NCI-H82 treated with DMSO at 0.1 percent for 48 hours (cell line): ENCODE results near the gene KRT36.

Experiments
- DNase-seq: peaks from one replicate; lab custom pipeline; 2025; ENCODE audit not compliant: unreplicated experiment; lab: John Stamatoyannopoulos, UW

Gene KRT36

DNA sequence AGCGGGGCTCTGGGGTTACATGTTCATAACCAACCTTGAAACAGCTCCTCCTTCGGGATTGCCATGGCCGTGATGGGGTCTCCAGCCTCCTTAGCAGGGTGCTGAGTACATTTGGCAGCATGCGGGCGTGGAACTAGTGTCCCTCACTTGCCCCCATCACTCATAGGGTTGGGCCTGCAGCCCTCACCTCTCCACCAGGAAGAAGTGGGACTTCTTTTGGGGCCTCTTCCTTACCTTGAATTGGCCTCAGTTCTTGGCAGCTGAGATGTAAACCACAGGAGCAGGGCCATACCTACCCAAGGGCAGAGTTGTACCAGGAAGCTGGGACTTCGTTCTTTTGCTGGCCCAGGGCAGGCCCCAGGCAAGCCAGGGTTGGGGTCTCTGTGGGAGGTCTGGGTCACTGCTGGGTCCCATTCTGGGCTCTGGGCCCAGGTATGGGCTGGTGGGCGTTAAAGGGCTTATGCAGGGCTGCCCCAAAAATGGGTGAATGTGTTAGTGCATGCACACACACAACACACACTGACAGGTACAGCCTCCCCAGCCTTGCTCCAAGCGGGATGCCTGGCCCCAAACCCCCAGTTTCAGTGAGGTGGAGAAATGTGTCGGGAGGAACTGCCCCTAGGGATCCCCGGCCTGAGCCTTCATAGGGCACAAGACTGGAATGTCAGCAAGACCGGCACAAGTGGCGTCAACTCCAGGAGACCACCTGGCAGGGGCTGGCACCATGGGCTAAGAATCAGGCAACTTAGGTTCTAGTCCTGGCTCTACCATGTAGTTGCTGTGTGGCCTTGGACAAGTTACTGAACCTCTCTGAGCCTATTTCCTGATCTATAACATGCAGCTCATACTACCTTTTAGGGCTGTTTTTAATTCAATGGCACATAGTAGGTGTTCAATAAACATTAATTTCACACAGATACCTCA lies 32.9 kb upstream of the KRT36 start:
- DNase-seq = no peak

DNA sequence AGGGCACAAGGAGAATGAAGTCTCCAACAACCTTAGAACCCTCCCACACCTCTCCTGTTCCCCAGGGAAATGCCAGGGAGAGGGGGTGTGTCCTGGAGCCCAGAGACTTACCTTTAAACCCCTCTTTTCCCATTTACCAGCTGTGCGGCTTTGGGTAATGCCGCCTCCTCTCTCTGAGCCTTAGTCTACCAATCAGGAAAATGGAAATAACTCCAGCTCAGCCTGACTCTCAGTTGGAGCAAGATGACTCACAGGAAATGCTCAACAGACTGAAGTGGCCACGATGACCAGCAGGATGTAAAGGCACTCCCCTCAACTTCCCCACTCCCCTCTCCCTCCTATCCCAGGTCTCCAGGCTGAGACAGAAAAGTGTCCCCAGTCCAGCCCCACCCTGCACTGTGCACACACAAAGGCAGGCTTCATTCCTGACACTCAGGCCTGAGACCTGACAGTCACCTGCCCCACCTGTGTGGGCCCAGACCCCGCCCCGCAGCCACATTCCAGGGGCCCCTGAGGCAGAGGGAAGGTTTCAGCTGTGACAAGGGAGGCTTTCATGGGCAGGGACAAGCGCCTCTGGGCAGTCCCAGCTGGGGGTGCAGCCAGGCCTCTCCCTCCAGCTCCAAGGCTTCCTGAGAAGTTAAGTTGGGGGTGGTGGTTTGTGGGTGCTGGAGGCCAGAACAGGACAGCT lies 32.0 kb upstream of the KRT36 start:
- no peak for DNase-seq

DNA sequence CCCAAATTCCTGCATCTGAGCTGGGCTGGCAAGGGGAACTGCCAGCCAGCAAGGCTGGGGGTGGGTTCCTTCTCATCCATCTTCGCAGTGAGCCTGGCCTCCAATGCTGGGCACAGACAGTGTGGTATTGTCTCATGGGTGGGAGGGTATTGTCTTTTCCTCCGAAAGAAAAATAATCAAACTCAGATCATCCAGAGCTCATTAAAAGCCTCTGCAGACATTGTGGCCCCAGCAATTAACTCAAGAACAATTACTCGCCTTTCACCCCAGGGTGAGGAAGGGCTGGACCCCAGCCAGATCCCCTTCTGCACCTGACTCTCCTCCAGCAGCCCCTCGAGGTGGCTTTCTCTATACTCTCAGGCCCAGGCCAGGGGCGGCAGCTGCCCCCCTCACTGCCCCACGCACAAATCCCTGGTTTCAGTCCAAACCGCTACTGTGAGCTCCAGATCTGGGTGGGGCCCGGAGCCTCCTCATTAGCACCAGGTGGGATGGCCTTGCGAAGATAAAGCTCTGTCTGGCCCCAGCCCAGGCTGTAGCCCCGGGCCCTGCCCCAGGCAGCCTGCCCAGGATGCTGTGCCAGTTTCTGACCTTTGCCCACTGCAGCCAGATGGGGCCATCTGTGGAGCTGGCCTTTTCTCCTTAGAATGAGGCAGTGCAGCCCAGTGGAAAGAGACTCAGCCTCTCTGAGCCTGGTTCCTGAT lies 31.3 kb upstream of the KRT36 start:
- DNase-seq = no peak

DNA sequence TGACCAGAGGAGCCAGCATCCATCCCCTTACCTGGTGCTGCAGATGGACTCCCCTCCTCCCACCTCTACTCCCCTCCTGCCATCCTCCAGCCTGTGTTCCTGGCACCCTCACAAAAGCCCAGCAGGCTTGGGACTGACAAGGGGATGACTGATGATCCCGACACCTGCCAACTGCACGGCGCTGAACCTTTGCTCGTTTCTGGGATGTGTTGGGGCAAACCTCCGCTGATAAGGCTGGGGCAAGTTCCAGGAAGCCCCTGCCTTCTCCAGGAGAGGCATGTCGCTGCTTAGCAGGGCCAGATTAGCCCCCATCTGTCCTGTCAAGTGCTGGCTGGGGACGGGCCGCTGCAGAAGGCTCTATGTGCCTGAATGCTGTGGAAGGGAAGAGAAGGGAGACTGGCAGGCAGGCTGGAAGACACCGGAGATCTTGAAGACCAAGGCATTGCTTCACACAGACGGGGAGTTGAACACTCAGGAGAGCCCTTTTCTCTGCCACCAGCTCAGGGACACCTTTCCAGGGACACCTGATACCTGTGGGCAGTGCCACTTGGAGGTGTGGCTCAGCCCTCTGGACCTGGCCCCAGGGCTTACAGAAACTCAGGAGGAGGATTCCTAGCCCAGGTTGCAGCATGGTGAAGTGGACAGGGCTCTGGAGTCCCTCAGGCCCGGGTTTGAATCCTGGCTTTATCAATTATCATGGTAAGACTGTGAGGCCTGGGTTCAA lies 30.0 kb upstream of the KRT36 start:
- no peak for DNase-seq

DNA sequence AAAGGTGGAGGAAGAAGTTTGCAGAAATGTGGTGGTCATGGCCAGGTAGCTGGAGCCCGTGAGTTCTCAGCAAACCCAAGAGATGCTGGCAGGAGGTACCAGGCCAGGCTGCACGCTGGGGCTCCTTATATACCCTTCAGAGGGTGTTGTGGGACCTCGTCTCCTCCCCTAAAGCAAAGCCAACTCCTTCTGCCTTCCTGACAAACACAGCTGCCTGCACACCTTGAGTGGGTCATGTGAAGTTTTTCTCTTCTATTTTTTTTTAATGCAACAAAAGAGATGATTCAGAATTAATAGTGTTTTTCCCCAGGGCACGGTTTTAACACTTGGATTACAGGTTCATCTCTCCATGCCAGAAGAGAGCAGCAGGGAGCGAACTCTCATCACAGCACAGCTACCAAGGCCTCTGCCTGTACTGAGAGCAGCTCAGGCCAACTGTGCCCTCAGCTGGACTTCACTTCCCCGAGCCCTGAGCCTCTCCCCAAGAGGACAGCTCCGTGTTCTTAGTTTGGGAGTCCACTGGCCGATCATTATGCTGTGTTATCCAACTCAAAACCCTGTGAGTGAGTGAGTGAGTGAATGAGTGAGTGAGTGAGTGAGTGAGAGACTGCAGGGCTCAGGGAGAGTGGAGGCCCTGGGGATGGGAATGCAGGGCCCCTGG lies 29.2 kb upstream of the KRT36 start, which contains the start of gene KRT15:
Gene KRT15 (minus strand): TSS at position 102 of the 661 bp plus-strand sequence. CDS start 63 bp downstream, at position 39.
- DNase-seq = no peak

DNA sequence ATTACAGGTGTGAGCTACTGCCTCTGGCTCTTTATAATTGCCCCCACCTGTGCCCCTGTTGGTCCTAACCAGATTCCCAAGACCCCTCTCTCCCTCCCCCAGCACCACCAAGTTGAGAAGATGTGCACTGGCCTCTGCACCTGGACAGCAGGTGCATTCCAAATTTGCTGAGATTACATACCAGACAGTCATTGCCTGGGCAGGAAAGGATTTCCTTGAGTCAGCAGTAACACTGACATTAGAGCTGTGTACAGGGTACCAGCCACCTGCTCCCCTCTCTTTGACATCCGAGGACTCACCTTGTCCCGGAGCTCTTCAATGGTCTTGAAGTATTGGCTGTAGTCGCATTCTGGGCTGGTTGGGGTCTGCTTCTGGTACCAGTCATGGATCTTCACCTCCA lies 28.3 kb upstream of the KRT36 start:
- no peak for DNase-seq

DNA sequence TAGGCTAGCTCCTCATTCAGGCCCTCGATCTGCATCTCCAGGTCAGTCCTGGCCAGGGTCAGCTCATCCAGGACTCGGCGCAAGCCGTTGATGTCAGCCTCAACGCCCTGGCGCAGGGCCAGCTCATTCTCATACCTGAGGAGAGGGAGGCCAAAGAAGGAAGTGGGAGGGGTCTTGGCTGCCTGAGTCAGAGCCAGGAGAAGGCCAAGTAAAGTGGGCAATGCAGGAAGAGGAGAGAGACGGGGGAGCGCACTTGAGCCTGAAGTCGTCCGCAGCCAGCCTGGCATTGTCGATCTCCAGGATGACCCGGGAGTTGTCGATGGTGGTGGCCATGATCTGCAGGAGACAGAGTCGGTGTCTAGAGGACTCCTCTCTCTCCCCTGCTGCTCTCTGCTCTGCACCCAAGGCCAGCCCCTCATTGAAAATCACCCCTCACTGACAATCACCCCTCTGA lies 27.1 kb upstream of the KRT36 start:
- DNase-seq = no peak

DNA sequence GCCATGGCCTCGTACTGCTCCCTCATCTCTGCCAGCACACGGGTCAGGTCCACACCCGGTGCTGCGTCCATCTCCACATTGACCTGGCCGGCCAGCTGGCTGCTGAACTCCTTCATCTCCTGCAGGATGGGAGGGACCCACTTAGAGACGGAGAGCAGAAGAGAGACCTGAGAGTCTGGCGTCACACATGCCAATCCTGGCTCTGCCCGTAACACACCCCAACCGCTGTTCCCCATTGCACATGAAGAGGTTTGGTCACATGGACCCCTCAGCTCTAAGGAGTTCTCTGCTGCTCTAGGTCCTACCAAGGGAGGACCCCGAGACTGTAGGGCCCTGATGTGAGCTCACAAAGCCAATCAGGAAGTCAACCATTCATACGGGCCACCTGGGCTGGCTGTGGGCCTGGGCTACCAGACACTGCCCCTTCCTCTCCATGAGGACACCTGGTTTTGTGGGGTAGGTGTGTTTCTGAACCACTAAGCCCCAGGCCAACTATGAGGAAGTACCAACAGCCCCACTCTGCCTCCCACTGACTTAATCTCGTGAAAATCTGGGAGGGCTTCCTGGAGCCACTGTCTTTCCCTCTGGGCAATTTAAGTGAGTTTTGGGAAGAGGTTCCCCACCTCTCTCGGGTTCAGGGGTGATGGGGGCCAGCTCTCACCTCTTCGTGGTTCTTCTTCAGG lies 26.6 kb upstream of the KRT36 start:
- no peak for DNase-seq

DNA sequence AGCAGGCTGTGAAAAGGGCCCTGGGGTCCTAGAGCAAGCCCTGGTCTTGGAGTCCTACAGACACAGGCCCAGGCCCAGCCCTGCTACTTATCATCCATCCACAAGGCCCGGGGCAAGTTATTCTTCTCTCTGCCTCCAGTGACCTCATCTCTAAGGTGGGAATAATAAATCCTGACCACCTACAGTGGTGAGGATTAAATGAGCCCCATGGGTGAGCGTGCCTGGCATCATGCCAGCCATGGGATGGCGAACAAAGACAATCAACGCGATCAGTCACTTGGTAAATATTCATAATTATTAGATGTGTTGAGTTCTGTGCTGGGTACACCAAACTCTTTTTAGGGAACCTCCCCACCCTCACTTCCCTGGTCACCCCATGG lies 23.4 kb upstream of the KRT36 start:
- no peak for DNase-seq

DNA sequence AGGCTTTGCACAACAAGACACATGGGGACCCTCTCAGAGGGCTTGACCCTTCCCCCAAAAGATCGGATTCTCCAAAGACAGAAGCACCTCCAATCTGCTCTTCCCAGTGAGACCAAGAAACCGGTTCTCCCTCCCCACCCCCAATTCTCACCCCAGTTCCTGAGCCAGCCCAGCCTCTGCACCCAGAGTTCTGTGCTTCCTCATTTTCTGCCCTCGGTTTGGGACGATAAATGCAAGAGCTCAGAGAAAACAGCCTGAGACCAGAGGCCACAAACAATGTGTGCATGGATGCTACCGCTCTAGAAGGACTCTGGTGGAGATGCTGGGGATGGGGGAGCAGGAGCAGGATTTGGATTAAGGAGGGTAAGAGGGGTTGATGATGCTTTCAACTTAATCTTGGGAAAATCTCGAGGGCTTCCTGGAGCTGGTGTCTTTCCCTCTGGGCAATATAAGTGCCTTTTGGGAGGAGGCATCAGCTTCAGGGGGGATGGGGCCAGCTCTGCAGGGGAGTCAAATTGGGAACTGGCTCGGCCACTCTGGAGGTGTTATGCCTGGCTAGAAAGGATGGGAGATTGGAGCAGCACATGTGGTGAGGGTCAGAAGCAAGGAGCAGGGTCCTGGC lies 22.9 kb upstream of the KRT36 start:
- DNase-seq = no peak

DNA sequence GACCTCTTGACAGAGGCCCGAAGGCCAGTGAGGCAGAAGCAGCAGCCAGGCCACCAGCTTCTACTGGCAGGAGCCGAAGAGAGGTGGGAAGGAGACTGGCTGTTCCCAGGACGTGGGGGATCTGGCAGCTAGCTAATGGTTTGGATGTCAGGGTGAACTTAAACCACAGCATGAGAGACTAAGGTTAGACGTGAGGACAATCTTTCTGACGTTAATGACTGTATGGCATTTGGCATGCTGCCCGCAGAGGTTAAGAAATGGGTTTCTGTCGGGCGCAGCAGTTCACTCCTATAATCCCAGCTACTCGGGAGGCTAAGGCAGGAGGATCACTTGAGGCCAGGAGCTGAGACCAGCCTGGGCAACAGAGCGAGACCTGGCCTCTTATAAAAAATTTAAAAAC lies 22.0 kb upstream of the KRT36 start:
- no peak for DNase-seq

DNA sequence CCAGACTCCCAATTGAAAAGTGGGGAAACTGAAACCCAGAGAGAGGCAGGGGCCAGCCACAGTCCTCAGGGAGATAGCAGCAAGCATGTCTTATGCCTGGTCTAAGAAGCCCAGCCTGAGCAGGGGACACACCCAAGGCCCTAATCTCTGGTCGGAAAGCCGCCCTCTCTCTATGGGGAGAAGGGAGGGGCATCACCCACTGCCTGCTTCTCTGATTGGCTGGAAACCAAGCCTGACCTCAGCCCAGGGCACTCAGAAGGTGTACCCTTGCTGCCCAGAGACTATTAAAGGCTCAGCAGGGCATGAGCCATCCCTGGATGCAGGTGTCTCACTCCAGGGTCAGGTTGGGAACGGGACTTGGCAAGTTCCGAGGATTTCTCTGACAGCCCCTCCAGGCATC lies 21.4 kb upstream of the KRT36 start:
- no peak for DNase-seq

DNA sequence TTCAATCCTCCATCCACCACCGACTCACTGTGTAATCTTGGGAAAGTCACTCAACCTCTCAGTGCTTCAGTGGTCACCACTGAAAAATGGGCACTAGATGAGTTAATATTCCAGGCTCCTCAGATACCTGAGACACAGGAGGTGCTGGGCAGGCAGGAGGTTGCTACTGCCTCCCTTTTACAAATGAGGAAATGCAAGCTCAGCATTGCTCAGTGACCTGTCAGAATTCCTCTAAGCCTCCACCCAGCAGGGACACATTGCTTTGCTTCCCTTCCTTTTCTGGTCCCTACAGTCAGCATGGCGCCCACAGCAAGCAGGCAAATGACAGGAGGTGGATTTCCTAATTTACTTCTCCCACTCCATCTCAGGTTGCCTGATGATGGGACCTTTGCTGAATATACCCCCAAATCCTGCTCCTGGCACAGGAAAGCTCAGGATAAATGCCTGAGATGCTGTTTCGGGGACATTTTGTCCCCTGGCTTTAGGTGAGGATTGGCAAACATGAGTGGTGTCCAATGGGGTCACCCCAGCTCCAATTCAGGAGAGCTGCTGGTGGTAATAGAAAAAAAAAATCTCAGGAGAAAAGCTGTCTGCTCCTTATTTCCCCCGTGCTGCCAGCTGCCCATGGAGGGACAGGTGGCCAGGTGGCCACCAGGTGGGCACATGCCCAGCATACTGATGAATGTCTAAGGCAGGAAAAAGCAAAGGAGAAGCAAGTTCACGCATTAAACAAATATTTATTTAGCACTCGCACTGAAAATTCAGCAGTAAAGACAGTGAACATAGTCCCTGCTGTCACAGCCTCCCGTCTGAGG lies 20.7 kb upstream of the KRT36 start:
- no peak for DNase-seq

DNA sequence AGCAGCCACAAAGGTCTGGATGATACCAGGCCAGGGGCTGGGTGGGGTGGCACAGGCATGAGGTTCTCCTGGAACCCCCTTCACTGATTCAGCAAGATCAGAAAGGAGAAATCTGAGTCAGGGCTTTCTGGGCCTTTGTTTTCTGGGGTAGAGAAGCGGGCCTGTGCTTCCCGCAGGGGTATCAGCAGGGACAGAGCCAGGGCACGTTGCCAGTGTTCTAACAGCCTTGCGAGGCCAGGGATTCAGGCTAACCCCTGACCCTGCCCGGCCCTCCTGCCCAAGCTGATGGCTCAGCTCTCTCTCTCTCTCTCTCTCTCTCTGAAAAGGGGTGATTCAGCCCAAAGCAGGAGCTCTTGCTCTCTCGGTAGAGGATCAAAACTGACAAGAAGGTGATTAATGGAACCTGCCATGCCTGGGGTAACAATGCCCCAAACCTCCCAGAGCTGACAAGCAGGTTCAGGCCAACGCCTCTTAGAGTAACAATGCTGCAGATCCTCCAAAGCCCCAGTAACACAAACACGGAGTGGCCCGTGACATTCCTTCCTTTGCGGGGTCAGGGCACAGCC lies 17.7 kb upstream of the KRT36 start:
- no peak for DNase-seq

DNA sequence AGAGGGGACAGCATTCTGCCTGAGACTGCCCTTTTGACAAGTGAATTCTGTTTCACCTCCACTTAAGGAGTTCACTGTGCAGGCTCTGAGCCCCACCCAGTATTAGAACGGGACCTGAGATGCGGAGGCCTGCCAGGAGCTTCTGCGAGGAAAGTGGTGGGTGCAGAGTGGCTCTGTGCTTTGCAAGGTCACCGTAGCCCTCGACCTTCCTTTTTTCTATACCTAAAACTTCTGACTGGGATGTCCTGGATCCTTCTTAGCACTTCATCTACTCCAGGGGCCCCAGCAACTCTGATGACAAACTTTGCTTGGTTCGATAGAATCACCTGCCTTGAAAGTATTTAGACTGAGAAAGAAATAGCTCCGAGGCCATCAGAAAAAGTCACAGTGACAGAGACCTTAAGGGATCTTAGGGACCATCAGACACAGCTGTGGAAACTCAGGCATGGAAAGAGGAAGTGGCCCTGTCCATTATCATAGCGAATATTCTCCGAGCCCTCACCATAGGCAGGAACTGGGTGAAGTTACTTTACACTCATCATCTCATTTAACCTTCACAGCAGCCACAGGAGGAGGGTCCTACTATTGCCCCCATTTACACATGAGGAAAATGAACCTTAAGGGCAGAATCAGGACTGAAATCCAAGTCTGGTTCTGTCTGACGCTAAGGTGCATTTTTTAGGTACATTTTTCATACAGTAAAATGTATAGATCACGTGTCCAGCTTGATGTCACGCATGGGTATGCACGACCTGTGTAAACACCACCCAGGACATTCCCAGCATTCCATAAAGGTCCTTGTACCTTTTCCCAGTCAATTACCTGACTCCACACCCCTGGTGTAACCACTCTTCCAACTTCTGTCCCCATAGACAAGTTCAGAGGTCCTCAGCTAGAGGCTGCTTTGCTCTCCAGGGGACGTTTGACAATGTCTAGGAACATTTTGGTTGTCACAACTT lies 16.4 kb upstream of the KRT36 start:
- no peak for DNase-seq

DNA sequence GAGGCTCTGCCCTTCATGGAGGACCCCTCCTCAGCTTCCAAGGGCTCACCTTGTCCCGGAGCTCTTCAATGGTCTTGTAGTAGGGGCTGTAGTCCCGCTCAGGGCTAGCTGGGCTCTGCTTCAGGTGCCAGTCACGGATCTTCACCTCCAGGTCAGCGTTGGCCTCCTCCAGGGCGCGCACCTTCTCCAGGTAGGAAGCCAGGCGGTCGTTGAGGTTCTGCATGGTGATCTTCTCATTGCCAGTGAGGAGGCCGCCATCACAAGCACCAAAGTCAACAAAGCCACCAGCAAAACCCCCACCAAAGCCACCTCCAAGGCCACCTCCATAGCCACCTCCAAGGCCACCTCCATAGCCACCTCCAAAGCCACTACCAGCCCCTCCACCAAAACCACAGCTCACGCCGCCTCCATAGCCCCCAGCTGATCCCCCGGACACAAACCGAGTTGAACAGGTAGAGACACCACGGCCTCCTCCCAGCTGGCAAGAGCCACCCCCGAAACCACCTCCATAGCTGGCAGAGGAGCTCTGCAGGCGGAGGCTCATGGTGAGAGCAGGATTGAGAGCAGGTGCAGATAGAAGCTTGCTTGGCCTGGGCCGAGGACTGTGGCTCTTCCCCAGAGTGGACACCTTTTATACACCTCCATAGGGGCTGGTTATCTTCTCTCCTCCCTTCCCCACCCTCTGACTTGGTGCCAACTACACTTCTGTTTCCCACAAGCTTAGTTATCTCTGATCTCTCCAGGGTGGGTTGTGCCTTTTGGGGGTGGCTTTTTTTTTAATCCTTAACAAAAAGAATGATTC lies 15.5 kb upstream of the KRT36 start, which contains the start of gene KRT13:
Gene KRT13 (minus strand): TSS at position 606 of the 802 bp plus-strand sequence. CDS start 62 bp downstream, at position 544.
- no peak for DNase-seq
